Ramos (cell line): ENCODE data around the gene PIK3C2G.
"Not testable (repeated sequence)": the region's sequence is repeated elsewhere in the genome, so short reads cannot be mapped to it uniquely, and the experiment has no call there.

Experiments used
- in situ Hi-C: fragments of 300-500 bp; cut with MboI; formaldehyde crosslinking; loops from one replicate; pipeline ENCODE4 v1.14.3; 2022; ENCODE audit warnings: low sequenced_read_pairs; ENCODE audit not compliant: unreplicated experiment

The PIK3C2G gene

DNA sequence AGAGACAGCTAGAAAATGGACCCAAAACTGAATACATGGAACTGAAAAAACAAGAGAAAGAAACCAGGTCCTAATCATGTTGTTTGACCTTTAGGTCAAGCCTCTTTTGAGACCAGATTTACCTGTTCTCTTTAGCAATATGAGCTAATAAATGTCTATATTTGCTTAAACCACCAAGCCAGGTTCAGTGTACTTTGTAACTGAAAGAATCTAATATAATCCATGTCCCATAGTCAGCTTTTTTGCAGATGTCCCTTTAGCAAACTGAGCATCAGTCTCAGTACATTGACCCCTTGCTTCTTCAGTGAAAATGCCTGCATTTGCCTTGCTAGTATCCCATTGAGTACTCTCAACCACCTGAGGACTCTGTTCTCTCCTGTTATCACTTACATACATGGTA lies 414.8 kb downstream of the PIK3C2G start:
- in situ Hi-C loops = no loop called here

DNA sequence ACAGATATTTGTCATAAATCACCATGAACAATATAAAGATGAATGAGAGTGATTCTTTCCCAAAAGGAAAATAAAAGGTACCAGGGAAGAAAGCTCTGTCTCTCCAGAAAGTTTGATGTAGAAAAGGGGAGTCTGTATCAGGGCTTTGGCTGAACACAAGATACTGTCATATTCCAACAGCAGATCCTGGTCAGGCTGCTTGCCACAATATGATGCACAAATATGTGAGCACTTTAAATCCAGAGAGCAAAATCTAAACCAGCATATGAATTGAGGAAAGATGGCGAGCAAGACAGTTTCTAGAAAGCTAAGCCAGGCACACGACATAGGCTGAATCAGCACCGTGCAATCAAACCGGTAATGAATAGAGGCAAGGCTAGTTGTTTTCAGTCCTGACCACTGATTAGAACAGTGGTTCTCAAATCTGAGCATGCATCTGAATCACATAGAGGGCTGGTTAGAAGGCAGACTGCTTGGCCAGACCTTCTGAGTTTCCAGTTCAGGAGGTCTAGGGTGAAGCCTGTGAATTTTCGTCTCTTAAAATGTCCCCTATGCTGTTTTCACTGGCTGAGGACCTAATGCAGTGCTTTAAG lies 415.8 kb downstream of the PIK3C2G start:
- in situ Hi-C loops = no loop called here

DNA sequence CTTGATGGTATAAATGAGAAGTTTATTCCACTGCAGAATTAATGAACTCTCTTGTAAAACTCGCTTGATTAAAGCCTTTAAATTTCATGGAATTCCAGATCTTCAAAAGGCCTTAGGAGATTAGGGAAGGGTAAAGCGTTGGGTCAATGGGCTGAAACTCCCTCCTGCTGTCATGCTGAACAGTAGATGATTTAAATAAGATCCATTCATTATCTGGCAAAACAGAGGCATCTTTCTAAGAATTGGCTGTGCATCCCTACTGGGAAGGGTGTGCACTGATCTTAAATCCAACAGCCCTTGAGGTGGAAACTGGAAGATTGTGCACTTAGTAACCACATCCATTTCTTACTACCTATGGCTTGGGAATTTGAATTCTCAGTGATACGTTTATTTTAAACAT lies 420.5 kb downstream of the PIK3C2G start:
- in situ Hi-C loops = no loop called here

DNA sequence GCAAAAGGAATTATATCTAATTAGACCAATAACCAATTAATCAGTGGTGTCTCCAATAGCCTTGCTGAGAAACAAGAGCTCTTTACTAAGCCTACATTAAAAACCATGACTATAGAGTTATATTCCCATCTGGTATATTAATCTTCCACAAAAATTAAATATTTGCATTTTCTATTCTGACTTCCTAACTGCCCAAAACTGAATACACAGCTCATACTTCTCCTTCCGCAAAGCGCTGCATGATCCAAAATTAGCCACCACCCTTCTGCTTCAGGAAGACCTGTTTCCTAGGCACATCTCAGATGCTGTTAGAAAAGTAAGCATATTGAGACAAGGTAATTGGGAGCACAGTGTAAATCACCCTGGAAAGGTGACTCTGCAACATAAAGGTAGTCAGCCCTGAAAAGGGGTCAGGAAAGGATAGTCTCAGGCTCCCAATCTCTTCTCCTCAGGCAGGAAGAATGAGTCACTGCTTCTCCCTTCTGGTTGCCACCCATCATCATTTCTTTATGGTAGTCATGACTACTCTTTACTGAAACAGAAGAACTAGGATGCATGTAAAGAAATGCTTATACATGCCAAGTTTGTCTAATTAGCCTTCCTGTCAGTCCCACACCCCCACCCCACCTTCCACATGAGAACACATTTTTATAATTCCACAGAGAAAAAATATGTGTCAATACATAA lies 422.2 kb downstream of the PIK3C2G start:
- in situ Hi-C loops = no loop called here

DNA sequence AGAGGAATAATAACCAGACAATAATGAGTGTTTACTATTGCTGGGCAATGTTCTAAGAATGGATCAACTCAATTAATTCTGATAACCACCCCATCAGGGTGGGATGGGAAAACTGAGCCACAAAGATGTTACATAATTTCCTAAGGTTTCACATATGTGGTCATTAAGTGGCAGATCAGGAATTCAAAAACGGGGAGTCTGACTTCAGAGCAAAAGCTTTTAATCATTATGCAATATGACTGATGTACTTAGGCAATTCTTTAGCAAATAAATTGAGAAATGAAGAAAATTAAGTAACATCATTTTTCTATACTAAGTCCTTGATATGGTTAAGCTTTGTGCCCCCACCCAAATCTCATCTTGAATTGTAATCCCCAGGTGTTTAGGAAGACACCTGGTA lies 423.1 kb downstream of the PIK3C2G start:
- in situ Hi-C loops = no loop called here

DNA sequence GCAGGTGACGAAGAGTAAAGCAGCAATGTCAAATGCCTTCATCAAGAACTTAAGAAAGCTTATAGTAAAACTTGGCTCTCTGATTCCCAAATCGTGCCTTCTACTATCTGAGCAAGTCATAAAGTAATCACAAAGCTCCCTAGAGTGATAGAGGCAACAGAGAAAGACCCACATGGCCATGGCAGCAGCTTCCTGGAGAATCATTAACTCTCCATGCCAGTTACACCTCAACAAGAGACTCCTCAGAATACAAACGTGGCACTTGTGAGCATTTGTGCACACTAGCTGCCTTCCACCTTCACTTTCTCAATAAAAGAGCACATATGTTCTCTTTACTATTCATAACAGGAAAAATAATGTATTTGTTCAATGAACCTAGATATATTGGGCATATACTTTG lies 428.5 kb downstream of the PIK3C2G start:
- in situ Hi-C loops = no loop called here

DNA sequence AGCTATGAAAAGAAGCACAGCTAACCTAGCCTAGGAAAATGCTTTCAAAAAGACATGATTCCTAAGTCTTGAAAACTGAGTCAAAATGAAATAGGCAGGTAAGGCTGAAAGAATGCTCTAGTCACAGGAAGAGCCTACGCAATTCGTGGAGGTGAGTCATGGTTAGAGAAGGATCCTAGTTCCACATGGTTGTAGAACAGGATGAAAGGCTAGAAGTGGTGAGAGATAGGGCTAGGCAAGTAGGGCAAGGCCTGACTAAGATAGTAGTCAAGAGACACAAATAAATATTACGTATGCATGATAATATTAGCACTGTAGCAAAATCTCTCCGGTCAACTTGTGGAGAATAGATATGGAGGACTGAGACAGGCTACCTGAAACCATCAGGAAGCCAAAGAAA lies 429.3 kb downstream of the PIK3C2G start:
- in situ Hi-C loops = no loop called here

DNA sequence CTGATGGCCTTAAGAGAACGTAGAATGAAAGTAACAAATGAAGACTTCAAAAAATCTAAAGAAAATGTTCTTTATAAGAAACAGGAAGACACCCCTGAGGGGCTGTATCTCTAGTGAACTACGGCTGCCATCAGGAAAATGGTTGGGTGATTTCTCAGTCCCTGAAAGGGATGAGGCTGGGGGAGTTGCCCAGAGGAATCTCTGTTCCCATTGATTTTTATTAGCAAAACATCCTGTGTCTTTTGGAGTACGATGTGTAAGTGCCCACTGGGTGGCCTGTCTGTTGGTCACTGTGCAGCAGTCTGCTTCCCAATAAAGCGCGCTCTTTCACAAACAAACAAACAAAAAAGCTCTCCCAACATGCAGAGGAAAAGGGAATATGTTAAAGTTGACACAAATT lies 432.7 kb downstream of the PIK3C2G start:
- in situ Hi-C loops = not testable (repeated sequence)

DNA sequence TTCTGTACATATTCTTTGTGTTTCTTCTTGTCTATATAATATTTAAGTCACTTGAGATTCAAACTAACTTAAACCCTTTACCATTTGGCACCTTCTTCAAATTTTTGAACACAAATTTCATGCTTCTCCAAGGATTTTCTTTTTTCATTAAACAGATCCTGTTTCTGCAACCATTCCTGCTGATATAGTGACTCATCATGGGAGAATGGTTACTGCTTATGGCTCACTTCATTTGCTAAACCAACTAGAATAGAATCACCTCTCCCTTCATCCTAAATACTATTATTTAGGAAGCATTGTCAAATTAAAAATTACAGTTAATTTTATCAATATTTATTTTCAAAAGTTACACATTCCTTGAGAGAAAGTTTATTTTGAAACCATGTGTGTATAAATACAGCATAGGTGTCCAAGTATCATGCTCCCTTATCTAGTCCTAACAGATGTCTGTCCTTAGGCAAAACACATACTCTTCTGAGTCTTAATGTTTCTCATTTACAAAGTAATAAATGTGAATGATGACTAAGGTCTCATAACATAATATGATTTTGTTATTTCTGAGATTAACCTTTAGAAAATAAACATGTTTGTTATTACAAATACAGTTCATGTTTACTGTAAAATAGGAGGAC lies 435.8 kb downstream of the PIK3C2G start:
- in situ Hi-C loops = no loop called here
